ENCODE measurements around the gene CFB.
"Not testable (repeated sequence)": the region's sequence is repeated elsewhere in the genome, so short reads cannot be mapped to it uniquely, and the experiment has no call there.

Gene CFB

GRCh38 chr6:31970604-31971271 is 24.8 kb downstream of the CFB start:
- DNase-seq (ENCODE audit: low spot score) = peak; percentile 20

- no peak for DNase-seq (ENCODE audit: low spot score)
Observed at GRCh38 chr6:31971279-31971992, 25.5 kb downstream of the CFB start.

- DNase-seq (ENCODE audit: low spot score) = peak; percentile 98
Observed at GRCh38 chr6:31971993-31972708, 26.3 kb downstream of the CFB start, which contains the start of gene DXO. TSS of gene DXO (minus strand) at chr6:31972138. CDS start at chr6:31971675, 463 bp downstream.

GRCh38 chr6:31972709-31973350 is 26.9 kb downstream of the CFB start:
- DNase-seq (ENCODE audit: low spot score) = peak; percentile 42

DNA sequence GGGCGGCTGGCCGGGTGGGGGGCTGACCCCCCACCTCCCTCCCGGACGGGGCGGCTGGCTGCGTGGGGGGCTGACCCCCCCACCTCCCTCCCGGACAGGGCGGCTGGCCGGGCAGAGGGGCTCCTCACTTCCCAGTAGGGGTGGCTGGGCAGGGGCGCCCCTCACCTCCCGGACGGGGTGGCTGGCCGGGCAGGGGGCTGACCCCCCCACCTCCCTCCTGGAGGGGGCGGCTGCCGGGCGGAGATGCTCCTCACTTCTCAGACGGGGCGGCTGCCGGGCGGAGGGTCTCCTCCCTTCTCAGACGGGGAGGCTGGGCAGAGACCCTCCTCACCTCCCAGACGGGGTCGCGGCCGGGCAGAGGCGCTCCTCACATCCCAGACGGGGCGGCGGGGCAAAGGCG is 30.2 kb downstream of the CFB start:
- DNase-seq (ENCODE audit: low spot score) = not testable (repeated sequence)

GRCh38 chr6:31977816-31978431 is 32.0 kb downstream of the CFB start:
- no peak for DNase-seq (ENCODE audit: low spot score)

- DNase-seq (ENCODE audit: low spot score) = no peak
Observed at GRCh38 chr6:31978831-31979230, 32.9 kb downstream of the CFB start.

- DNase-seq (ENCODE audit: low spot score) = no peak
Observed at GRCh38 chr6:31979238-31979898, 33.5 kb downstream of the CFB start.

DNA sequence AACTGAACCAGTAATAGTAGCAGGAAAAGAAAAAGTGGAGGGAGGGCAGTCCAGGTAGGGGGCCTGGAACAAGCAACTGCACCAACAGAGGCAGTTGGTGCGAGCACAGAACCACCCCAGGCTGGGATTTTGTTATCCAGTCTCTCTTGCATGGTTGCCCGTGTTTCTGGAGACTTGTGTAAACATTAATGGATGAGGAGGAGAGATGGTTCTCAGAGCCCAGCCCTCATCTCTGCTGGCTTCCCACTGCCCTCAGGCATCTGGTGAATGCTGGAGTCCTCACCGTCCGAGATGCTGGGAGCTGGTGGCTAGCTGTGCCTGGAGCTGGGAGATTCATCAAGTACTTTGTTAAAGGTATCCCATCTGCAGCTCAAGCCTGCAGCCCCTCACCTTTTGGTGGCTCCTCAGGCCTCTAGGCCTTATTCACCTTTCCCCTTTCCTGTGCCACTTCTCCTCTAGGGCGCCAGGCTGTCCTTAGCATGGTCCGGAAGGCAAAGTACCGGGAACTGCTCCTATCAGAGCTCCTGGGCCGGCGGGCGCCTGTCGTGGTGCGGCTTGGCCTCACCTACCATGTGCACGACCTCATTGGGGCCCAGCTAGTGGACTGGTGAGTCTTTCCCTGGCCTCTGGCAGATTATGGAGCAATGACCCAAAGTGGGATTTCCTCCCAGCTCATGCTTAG is 34.4 kb downstream of the CFB start:
- not testable (repeated sequence) for DNase-seq (ENCODE audit: low spot score)

GRCh38 chr6:31980998-31981397 is 35.1 kb downstream of the CFB start:
- DNase-seq (ENCODE audit: low spot score) = not testable (repeated sequence)

DNA sequence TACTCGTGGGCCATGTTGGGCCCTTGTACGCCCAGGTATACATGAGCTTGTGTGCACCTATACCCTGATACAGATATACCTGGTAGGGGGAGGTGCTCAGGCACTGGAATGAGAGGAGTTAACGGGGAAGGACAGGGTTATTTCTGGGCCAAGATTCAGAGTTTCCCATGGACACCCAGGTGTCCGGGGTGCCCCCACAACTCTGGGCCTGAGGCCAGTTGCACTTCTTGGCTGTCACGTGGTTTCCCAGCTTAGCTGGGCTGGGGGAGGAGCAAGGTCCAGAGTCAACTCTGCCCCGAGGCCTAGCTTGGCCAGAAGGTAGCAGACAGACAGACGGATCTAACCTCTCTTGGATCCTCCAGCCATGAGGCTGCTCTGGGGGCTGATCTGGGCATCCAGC is 35.8 kb downstream of the CFB start, which contains the start of gene C4A:
Gene C4A (plus strand): TSS at position 314 of the 400 bp plus-strand sequence. CDS start 51 bp downstream, at position 365.
- DNase-seq (ENCODE audit: low spot score) = not testable (repeated sequence)

DNA sequence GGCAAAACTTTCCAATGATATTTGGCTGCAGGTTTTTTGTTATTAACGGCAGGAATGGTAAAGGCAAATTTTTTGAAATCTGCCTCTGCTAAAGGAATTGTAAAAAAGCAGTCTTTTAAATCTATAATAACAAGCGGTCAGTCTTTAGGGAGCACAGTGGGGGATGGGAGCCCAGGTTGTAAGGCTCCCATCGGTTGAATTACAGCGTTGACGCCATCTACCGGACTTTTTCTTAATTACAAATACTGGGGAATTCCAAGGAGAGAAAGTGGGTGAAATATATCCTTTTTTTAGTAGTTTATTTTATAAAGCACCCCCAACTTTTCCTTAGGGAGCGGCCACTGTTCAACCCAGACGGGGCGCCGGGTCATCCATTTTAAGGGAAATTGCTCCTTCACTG is 43.5 kb downstream of the CFB start:
- DNase-seq (ENCODE audit: low spot score) = not testable (repeated sequence)

DNA sequence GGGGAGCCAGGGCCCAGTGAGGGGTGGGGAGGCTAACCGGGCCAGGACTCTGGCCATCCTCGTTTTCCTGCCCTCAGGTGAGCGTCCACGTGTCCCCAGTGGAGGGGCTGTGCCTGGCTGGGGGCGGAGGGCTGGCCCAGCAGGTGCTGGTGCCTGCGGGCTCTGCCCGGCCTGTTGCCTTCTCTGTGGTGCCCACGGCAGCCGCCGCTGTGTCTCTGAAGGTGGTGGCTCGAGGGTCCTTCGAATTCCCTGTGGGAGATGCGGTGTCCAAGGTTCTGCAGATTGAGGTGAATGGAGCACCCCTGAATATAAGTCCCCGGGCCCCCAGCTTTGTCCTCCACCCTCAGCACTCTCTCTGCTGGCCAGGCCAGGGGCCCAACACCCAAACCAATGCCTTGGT is 48.5 kb downstream of the CFB start:
- not testable (repeated sequence) for DNase-seq (ENCODE audit: low spot score)

- DNase-seq (ENCODE audit: low spot score) = not testable (repeated sequence)
Observed at GRCh38 chr6:31996385-31996784, 50.5 kb downstream of the CFB start.

Data from kidney tubule cell (primary cell).